ENCODE data around the gene POTEC.
"Not testable (repeated sequence)": the region's sequence is repeated elsewhere in the genome, so short reads cannot be mapped to it uniquely, and the experiment has no call there.

The POTEC gene

GRCh38 chr18:14479076-14479475, 64.3 kb downstream of the POTEC start:
- not testable (repeated sequence) for H3K36me3 ChIP-seq (ENCODE audit: control insufficient read depth, insufficient read depth, low read length); H3K27ac ChIP-seq (ENCODE audit: insufficient read depth, low read length, poor library complexity, severe bottlenecking); H3K4me3 ChIP-seq (ENCODE audit: insufficient read depth, low read depth, low read length, poor library complexity, severe bottlenecking); DNase-seq; H3K27me3 ChIP-seq (replicated peaks; ENCODE audit: control insufficient read depth, insufficient read depth, low read length, poor library complexity, severe bottlenecking); H3K4me1 ChIP-seq (ENCODE audit: control insufficient read depth, insufficient read depth, low read length, poor library complexity, severe bottlenecking); H3K9me3 ChIP-seq (ENCODE audit: control insufficient read depth, low read length)

- not testable (repeated sequence) for H3K4me1 ChIP-seq (ENCODE audit: control insufficient read depth, insufficient read depth, low read length, poor library complexity, severe bottlenecking); H3K27ac ChIP-seq (ENCODE audit: insufficient read depth, low read length, poor library complexity, severe bottlenecking); H3K27me3 ChIP-seq (replicated peaks; ENCODE audit: control insufficient read depth, insufficient read depth, low read length, poor library complexity, severe bottlenecking); H3K4me3 ChIP-seq (ENCODE audit: insufficient read depth, low read depth, low read length, poor library complexity, severe bottlenecking); DNase-seq; H3K9me3 ChIP-seq (ENCODE audit: control insufficient read depth, low read length); H3K36me3 ChIP-seq (ENCODE audit: control insufficient read depth, insufficient read depth, low read length)
Measured at GRCh38 chr18:14475520-14475919, 67.9 kb downstream of the POTEC start.

GRCh38 chr18:14474752-14475151, 68.6 kb downstream of the POTEC start:
- not testable (repeated sequence) for H3K36me3 ChIP-seq (ENCODE audit: control insufficient read depth, insufficient read depth, low read length); H3K4me3 ChIP-seq (ENCODE audit: insufficient read depth, low read depth, low read length, poor library complexity, severe bottlenecking); H3K9me3 ChIP-seq (ENCODE audit: control insufficient read depth, low read length); DNase-seq; H3K4me1 ChIP-seq (ENCODE audit: control insufficient read depth, insufficient read depth, low read length, poor library complexity, severe bottlenecking); H3K27ac ChIP-seq (ENCODE audit: insufficient read depth, low read length, poor library complexity, severe bottlenecking); H3K27me3 ChIP-seq (replicated peaks; ENCODE audit: control insufficient read depth, insufficient read depth, low read length, poor library complexity, severe bottlenecking)

- H3K9me3 ChIP-seq (ENCODE audit: control insufficient read depth, low read length); H3K27ac ChIP-seq (ENCODE audit: insufficient read depth, low read length, poor library complexity, severe bottlenecking); H3K36me3 ChIP-seq (ENCODE audit: control insufficient read depth, insufficient read depth, low read length); H3K27me3 ChIP-seq (replicated peaks; ENCODE audit: control insufficient read depth, insufficient read depth, low read length, poor library complexity, severe bottlenecking); H3K4me1 ChIP-seq (ENCODE audit: control insufficient read depth, insufficient read depth, low read length, poor library complexity, severe bottlenecking); DNase-seq; H3K4me3 ChIP-seq (ENCODE audit: insufficient read depth, low read depth, low read length, poor library complexity, severe bottlenecking): not testable (repeated sequence)
Measured at GRCh38 chr18:14474007-14474720, 69.2 kb downstream of the POTEC start.

GRCh38 chr18:14473250-14474006, 70.0 kb downstream of the POTEC start:
- H3K4me1 ChIP-seq (ENCODE audit: control insufficient read depth, insufficient read depth, low read length, poor library complexity, severe bottlenecking); DNase-seq; H3K9me3 ChIP-seq (ENCODE audit: control insufficient read depth, low read length): not testable (repeated sequence)

GRCh38 chr18:14471286-14471685, 72.1 kb downstream of the POTEC start:
- not testable (repeated sequence) for H3K9me3 ChIP-seq (ENCODE audit: control insufficient read depth, low read length); H3K4me3 ChIP-seq (ENCODE audit: insufficient read depth, low read depth, low read length, poor library complexity, severe bottlenecking); H3K27me3 ChIP-seq (replicated peaks; ENCODE audit: control insufficient read depth, insufficient read depth, low read length, poor library complexity, severe bottlenecking); DNase-seq; H3K36me3 ChIP-seq (ENCODE audit: control insufficient read depth, insufficient read depth, low read length); H3K27ac ChIP-seq (ENCODE audit: insufficient read depth, low read length, poor library complexity, severe bottlenecking); H3K4me1 ChIP-seq (ENCODE audit: control insufficient read depth, insufficient read depth, low read length, poor library complexity, severe bottlenecking)

More at GRCh38 chr18:14473250-14474006, 70.0 kb downstream of the POTEC start:
- not testable (repeated sequence) for H3K4me3 ChIP-seq (ENCODE audit: insufficient read depth, low read depth, low read length, poor library complexity, severe bottlenecking); H3K36me3 ChIP-seq (ENCODE audit: control insufficient read depth, insufficient read depth, low read length); H3K27me3 ChIP-seq (replicated peaks; ENCODE audit: control insufficient read depth, insufficient read depth, low read length, poor library complexity, severe bottlenecking); H3K27ac ChIP-seq (ENCODE audit: insufficient read depth, low read length, poor library complexity, severe bottlenecking)

- H3K36me3 ChIP-seq (ENCODE audit: control insufficient read depth, insufficient read depth, low read length); H3K4me3 ChIP-seq (ENCODE audit: insufficient read depth, low read depth, low read length, poor library complexity, severe bottlenecking); H3K9me3 ChIP-seq (ENCODE audit: control insufficient read depth, low read length); H3K4me1 ChIP-seq (ENCODE audit: control insufficient read depth, insufficient read depth, low read length, poor library complexity, severe bottlenecking); H3K27ac ChIP-seq (ENCODE audit: insufficient read depth, low read length, poor library complexity, severe bottlenecking); H3K27me3 ChIP-seq (replicated peaks; ENCODE audit: control insufficient read depth, insufficient read depth, low read length, poor library complexity, severe bottlenecking); DNase-seq: not testable (repeated sequence)
Measured at GRCh38 chr18:14470446-14470845, 73.0 kb downstream of the POTEC start.

- not testable (repeated sequence) for H3K4me1 ChIP-seq (ENCODE audit: control insufficient read depth, insufficient read depth, low read length, poor library complexity, severe bottlenecking); H3K4me3 ChIP-seq (ENCODE audit: insufficient read depth, low read depth, low read length, poor library complexity, severe bottlenecking); H3K36me3 ChIP-seq (ENCODE audit: control insufficient read depth, insufficient read depth, low read length); H3K27ac ChIP-seq (ENCODE audit: insufficient read depth, low read length, poor library complexity, severe bottlenecking); H3K9me3 ChIP-seq (ENCODE audit: control insufficient read depth, low read length); DNase-seq; H3K27me3 ChIP-seq (replicated peaks; ENCODE audit: control insufficient read depth, insufficient read depth, low read length, poor library complexity, severe bottlenecking)
Measured at GRCh38 chr18:14470046-14470445, 73.4 kb downstream of the POTEC start.

- H3K9me3 ChIP-seq (ENCODE audit: control insufficient read depth, low read length); H3K4me1 ChIP-seq (ENCODE audit: control insufficient read depth, insufficient read depth, low read length, poor library complexity, severe bottlenecking); H3K27ac ChIP-seq (ENCODE audit: insufficient read depth, low read length, poor library complexity, severe bottlenecking); H3K27me3 ChIP-seq (replicated peaks; ENCODE audit: control insufficient read depth, insufficient read depth, low read length, poor library complexity, severe bottlenecking); DNase-seq; H3K4me3 ChIP-seq (ENCODE audit: insufficient read depth, low read depth, low read length, poor library complexity, severe bottlenecking); H3K36me3 ChIP-seq (ENCODE audit: control insufficient read depth, insufficient read depth, low read length): not testable (repeated sequence)
Measured at GRCh38 chr18:14465989-14466388, 77.4 kb downstream of the POTEC start.

Data from effector memory CD4-positive, alpha-beta T cell (primary cell).